ENCODE data around the gene DLG2.
"Not testable (repeated sequence)": the region's sequence is repeated elsewhere in the genome, so short reads cannot be mapped to it uniquely, and the experiment has no call there.

Gene DLG2

GRCh38 chr11:84993386-84993785 is 633.8 kb downstream of the DLG2 start:
- DNase-seq (ENCODE audit: low spot score), result no peak

DNA sequence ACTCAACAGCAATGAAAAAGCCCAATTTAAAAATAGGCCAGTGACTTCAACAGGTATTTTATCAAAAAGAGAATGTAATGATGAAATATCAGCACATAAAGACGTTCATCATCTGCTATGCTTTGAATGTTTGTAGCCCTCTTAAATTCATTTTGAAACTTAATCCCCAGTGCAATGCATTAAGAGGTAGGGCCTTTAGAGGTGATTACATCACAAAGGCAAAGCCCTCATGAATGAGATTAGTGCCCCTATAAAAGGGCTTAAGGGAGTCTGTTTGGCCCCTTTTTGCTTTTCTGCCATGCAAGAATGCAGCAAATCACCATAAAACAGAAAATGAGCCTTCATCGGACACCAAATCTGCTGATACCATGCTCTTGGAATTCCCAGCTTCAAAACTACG is 637.0 kb downstream of the DLG2 start:
- no peak for DNase-seq (ENCODE audit: low spot score)

DNA sequence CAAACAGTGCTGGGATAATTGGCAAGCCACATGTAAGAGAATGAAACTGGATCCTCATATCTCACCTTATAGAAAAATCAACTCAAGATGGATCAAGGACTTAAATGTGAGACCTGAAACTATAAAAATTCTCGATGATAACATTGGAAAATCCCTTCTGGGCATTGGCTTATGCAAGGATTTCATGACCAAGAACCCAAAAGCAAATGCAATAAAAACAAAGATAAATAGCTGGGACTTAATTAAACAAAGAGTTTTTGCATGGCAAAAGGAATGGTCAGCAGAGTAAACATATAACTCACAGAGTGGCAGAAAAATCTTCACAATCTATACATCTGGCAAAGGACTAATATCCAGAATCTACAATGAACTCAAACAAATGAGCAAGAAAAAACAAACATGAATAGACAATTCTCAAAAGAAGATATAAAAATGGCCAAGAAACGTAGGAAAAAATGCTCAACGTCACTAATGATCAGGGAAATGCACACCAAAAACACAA is 639.4 kb downstream of the DLG2 start:
- DNase-seq (ENCODE audit: low spot score), result not testable (repeated sequence)

GRCh38 chr11:84981301-84981700 is 645.8 kb downstream of the DLG2 start:
- DNase-seq (ENCODE audit: low spot score), result no peak

- no peak for DNase-seq (ENCODE audit: low spot score)
These were observed 658.0 kb downstream of the DLG2 start for GRCh38 chr11:84969103-84969502.

- DNase-seq (ENCODE audit: low spot score), result no peak
These were observed 661.7 kb downstream of the DLG2 start for GRCh38 chr11:84965484-84965883.

DNA sequence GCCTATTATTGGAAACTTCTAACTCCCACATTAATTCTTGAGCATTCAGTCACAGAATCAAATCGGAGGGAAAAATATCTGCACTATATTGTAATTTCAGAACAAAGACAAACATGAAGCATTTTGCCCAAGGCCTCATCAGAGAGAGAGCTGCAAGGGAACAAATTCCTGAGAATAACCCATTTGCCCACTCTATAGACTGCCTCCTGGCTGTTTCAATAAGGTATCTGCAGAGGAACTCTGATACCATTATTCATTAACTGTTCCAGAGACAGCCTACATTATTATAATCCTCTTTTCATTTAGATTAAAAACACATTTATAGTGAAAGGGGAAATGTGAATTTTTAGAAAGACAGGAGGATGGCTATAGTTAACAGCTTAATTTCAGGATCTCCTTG is 663.9 kb downstream of the DLG2 start:
- no peak for DNase-seq (ENCODE audit: low spot score)

- no peak for DNase-seq (ENCODE audit: low spot score)
These were observed 665.1 kb downstream of the DLG2 start for GRCh38 chr11:84962018-84962417.

DNA sequence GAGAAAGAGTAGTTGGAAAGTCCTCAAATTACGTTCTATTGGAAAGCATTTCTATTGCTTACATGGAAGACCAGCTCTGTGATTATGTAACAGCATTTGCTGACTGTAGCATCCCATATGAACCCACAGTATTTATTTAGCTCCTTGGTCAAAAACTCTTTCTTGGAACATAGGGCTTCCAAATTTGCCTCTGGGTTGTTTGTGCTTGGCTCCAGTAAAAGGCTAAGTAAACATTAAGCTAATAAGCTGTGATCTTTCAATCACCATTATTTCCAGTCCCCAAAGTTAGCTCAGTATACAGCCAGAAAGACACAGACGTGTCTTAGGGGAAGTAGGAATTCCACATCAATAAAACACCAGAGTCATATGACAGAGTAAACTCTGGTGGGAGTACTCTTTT is 668.8 kb downstream of the DLG2 start:
- DNase-seq (ENCODE audit: low spot score), result no peak

GRCh38 chr11:84950569-84951270 is 676.4 kb downstream of the DLG2 start:
- no peak for DNase-seq (ENCODE audit: low spot score)

GRCh38 chr11:84947970-84948580 is 679.1 kb downstream of the DLG2 start:
- no peak for DNase-seq (ENCODE audit: low spot score)

DNA sequence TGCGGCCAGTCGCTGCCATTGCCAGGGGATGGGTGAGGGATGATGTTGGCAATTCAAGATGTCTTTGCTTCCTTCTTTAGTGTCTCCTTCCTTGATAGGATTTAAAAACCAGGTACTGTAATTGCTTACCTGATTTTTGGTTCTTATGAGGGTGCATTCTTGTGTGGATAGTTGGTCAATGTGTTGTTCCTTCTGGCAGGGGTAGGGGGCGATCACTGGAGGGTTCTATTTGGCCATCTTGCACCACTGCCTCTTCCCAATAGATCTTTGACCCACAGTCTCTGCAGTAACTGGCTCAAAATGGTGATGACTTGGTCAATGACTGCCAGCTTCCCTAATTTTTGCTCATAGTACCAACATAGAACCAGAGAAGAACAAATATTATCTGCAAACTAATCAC is 680.1 kb downstream of the DLG2 start:
- DNase-seq (ENCODE audit: low spot score), result no peak

DNA sequence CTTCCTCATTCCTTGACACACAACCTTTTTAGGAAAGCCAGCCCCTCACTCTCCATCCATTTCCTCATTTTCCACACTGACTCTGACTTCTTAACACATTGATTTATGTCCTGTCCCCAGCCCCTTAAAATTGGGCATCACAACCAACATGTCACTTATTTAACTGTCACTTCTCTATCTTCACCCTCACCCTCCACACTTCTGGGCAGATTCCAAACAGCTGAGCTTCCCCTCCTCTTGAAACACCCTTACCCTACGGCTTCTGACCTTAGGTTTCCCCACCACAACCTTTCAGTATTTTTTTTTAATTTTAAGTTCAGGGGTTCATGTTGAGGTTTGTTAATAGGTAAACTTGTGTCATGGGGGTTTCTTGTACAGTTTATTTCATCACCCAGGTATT is 696.3 kb downstream of the DLG2 start:
- no peak for DNase-seq (ENCODE audit: low spot score)

DNA sequence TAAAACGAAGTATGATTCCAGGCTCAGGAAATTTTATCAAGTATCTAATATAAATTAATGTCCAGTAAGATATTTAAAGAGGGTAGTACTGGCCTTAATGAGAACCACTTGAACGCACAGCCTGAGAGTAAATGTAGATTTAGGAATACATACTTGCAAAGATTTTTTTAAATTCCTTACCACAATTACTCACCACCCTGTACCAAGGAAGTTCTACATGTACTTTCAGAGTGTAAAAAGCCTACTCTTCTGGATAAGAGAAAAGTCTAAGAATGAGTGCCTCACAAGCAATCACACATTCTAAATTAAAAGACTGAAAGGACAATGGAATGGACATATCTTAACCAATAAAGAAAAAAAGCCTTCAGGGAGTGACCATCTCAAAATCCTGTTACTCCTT is 697.4 kb downstream of the DLG2 start:
- no peak for DNase-seq (ENCODE audit: low spot score)

DNA sequence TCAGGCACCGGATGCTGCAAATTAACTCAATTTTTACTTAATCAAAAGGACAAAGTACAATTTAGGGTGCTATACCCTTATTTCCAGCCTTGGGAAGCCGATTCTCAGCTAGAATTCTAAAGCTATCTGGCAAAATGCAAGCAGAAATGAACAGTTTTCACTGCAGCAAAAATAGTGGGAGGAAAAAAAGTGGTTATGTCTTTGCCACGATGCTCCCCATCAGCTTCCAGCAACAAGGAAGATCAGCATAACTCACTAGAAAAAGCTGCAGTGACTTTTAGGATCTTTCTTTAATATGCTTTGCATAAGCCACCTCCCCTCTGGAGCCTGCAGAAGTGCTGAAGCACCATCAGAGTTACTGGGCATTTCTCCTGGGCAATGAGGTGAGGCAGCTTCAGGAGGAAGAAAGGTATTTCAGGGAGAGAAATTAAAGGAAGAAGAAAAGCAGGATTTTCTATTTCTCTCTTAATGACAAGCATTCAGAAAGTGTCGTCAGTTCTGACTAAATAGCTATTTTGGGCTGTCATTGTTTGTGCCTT is 702.9 kb downstream of the DLG2 start:
- DNase-seq (ENCODE audit: low spot score), result no peak

DNA sequence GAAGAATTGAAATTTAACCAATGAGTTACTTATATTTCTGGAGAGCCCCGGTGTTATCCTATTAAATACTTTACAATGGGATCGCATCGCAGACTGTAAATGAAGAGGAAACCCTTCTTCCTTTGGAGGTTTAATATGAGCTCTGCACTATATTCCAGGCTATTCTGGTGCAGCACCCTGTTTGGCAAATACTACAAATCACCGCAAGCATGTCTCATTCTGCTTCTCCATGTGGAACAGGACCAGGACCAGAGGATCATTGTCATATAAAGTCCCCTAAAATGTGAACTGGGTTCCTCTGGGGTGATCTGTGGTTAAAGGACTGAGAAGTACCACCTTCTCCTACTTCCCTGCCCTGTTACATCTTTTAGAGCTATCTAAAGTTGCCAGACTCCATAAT is 703.7 kb downstream of the DLG2 start:
- DNase-seq (ENCODE audit: low spot score), result no peak

GRCh38 chr11:84922836-84923235 is 704.3 kb downstream of the DLG2 start:
- no peak for DNase-seq (ENCODE audit: low spot score)

DNA sequence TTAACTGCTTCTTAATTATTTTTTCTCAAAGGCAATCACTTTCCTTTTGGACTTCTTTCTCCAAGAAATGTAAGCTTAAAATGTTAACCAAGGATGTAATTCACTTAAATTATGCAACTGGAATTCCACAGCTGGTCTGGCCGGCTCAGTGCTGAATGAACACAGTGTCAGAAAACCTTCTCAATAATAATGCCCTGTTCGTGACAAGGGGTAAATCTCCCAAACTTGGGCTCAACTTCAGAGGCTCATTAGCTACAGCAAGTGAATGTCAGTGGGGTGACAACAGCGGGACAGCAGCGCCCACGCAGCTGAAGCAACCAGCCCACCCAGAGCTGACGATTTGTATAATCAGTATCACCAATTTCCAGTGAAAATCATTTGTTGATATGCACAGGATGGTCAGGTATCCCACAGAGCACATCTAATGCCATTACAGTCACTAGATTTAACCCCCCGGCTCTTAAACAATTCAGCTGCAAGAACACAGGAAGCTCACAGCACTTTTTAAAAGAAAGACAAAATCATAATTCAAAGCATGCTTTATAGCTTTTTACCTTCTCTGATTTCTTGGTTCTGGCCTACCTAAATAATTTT is 704.8 kb downstream of the DLG2 start:
- DNase-seq (ENCODE audit: low spot score), result no peak

- no peak for DNase-seq (ENCODE audit: low spot score)
These were observed 712.6 kb downstream of the DLG2 start for GRCh38 chr11:84914511-84914910.

DNA sequence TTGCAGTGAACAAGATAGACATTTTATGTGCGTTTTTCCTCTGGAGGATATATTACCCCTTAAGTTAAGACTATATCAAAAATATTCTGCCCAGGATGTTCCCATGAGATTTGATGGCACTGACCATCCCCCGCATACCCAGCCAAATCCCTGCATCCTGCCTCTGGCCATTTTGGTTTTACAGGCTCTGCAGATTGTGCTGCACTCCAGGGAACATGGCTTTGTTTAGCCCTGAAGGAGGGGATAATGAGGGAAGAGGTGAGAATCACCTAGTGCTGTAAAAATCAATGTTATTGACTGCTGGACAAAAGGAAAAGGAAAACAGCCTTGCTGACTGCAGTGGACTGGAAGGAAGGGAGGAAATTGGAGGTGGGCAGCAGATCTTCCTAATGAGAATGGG is 717.4 kb downstream of the DLG2 start:
- no peak for DNase-seq (ENCODE audit: low spot score)

- DNase-seq (ENCODE audit: low spot score), result no peak
These were observed 720.1 kb downstream of the DLG2 start for GRCh38 chr11:84906995-84907394.

DNA sequence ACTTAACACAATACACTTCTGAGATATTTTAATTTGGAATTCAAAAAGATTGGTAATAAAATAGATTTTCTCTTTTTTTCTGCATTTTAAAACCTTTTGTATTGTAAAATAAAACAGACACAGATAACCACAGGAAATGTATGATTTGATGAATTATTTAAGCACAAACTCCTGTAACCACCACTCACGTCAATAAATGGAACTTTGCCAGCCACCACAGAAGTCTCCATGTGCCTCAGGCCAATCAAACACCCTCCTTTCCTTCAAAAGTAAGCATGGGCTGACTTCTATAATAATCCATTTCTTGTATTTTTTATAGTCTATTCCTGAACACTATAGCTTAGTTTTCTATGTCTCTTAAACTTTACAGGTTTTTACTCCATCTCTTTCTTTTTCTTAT is 721.7 kb downstream of the DLG2 start:
- no peak for DNase-seq (ENCODE audit: low spot score)

GRCh38 chr11:84902445-84902844 is 724.7 kb downstream of the DLG2 start:
- DNase-seq (ENCODE audit: low spot score), result no peak

Data from CD4-positive, alpha-beta T cell treated with Interleukin-2 at 100 ng/mL for 4 hours (primary cell).